Measurements from ENCODE around the gene CASP4. TPM values are rescaled to one million over a fixed set of nuclear protein-coding genes. Genes with fewer than 3 reads are reported as not detected.

CASP4 gene
- not detected for total RNA-seq (ENCODE audit: unreplicated experiment)
- long read RNA-seq, result 0 reads

GRCh38 chr11:104968355-104968855 is at the start of gene CASP4:
TSS of gene CASP4 (minus strand) at chr11:104968574. CDS start at chr11:104968525, 49 bp downstream.
- no peaks in the 10 kb centered on the region for H3K4me1 Mint-ChIP-seq (ENCODE audit: unreplicated experiment)
- TF ChIP-seq CTCF (IDR thresholded peaks at IDR 0.05; ENCODE audit: unreplicated experiment), result no peak
- no peaks in the 10 kb centered on the region for H3K27me3 Mint-ChIP-seq (ENCODE audit: unreplicated experiment)
- no peaks in the 10 kb centered on the region for H3K9me3 Mint-ChIP-seq (ENCODE audit: unreplicated experiment)
- no peak within 1 kb of the TSS for H3K4me3 Mint-ChIP-seq (ENCODE audit: unreplicated experiment)
- no peak for DNase-seq (ENCODE audit: low spot score)
- no peak within 1 kb of the TSS for H3K27ac Mint-ChIP-seq (ENCODE audit: unreplicated experiment)
- H3K36me3 Mint-ChIP-seq (ENCODE audit: low read depth, unreplicated experiment), result no peaks in the 10 kb centered on the region

- DNase-seq (ENCODE audit: low spot score), result no peak
- Mint-ChIP-seq H3K27me3 (ENCODE audit: unreplicated experiment) (no peaks in the 10 kb centered on the region), H3K27ac (ENCODE audit: unreplicated experiment) (no peak overlapping the region), H3K9me3 (ENCODE audit: unreplicated experiment) (no peaks in the 10 kb centered on the region), H3K4me3 (ENCODE audit: unreplicated experiment) (no peak overlapping the region), H3K36me3 (ENCODE audit: low read depth, unreplicated experiment) (no peaks in the 10 kb centered on the region), H3K4me1 (ENCODE audit: unreplicated experiment) (peaks cover 2% of the 10 kb centered on the region)
- TF ChIP-seq CTCF (IDR thresholded peaks at IDR 0.05; ENCODE audit: unreplicated experiment), result no peak
These were observed 39.1 kb upstream of the CASP4 start for GRCh38 chr11:105007463-105007862.

GRCh38 chr11:105005451-105005845 is 37.1 kb upstream of the CASP4 start:
- Mint-ChIP-seq H3K4me1 (ENCODE audit: unreplicated experiment) (peaks cover 2% of the 10 kb centered on the region), H3K4me3 (ENCODE audit: unreplicated experiment) (no peak overlapping the region), H3K27ac (ENCODE audit: unreplicated experiment) (no peak overlapping the region), H3K9me3 (ENCODE audit: unreplicated experiment) (no peaks in the 10 kb centered on the region), H3K27me3 (ENCODE audit: unreplicated experiment) (no peaks in the 10 kb centered on the region), H3K36me3 (ENCODE audit: low read depth, unreplicated experiment) (no peaks in the 10 kb centered on the region)
- DNase-seq (ENCODE audit: low spot score), result no peak
- no peak for TF ChIP-seq CTCF (IDR thresholded peaks at IDR 0.05; ENCODE audit: unreplicated experiment)

GRCh38 chr11:105004021-105004420 is 35.6 kb upstream of the CASP4 start:
- TF ChIP-seq CTCF (IDR thresholded peaks at IDR 0.05; ENCODE audit: unreplicated experiment), result no peak
- no peaks in the 10 kb centered on the region for H3K9me3 Mint-ChIP-seq (ENCODE audit: unreplicated experiment)
- DNase-seq (ENCODE audit: low spot score), result no peak
- H3K27ac Mint-ChIP-seq (ENCODE audit: unreplicated experiment), result no peak overlapping the region
- H3K4me1 Mint-ChIP-seq (ENCODE audit: unreplicated experiment), result peaks cover 2% of the 10 kb centered on the region
- no peaks in the 10 kb centered on the region for H3K36me3 Mint-ChIP-seq (ENCODE audit: low read depth, unreplicated experiment)
- H3K4me3 Mint-ChIP-seq (ENCODE audit: unreplicated experiment), result no peak overlapping the region
- no peaks in the 10 kb centered on the region for H3K27me3 Mint-ChIP-seq (ENCODE audit: unreplicated experiment)

- Mint-ChIP-seq H3K9me3 (ENCODE audit: unreplicated experiment) (no peaks in the 10 kb centered on the region), H3K4me3 (ENCODE audit: unreplicated experiment) (no peak overlapping the region), H3K27me3 (ENCODE audit: unreplicated experiment) (no peaks in the 10 kb centered on the region), H3K36me3 (ENCODE audit: low read depth, unreplicated experiment) (no peaks in the 10 kb centered on the region), H3K4me1 (ENCODE audit: unreplicated experiment) (no peaks in the 10 kb centered on the region), H3K27ac (ENCODE audit: unreplicated experiment) (no peak overlapping the region)
- no peak for DNase-seq (ENCODE audit: low spot score)
- TF ChIP-seq CTCF (IDR thresholded peaks at IDR 0.05; ENCODE audit: unreplicated experiment), result no peak
These were observed 34.8 kb upstream of the CASP4 start for GRCh38 chr11:105003151-105003550.

All from endothelial cell (in vitro differentiated cells).